ENCODE data around the gene ABTB2. TPM values are rescaled to one million over a fixed set of nuclear protein-coding genes. Genes with fewer than 3 reads are reported as not detected.

ABTB2 gene
- total and polyA plus RNA-seq, 2 of the 8 experiments (the other 6 are each of a cell fraction or from before 2014, with no cell fraction given), result 7.7 to 10.2 TPM

DNA sequence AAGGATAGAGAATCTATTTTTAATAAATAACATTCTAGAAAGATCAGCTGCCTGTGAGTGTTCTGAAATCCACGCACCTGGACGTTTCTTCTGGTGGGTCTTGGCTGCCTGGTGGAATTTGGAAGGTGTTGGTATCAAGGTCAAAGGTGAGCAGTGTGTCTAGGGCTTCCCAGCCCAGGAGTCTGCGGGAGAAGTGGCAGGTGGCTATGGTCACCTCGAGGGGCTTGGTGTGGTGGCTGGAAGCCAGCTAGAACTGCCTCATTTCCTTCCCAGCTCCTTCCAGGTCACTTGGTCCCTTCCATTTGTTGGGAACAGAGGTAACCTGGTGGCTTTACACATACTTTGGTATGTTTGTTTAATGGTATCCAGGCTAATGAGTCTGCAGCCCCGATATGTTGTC lies 210.9 kb downstream of the ABTB2 start:
- no peaks in the 10 kb centered on the region for H3K79me2 ChIP-seq (ENCODE audit: control insufficient read depth in 1 of 2, insufficient read depth in 2 of 2, low read length in 2 of 2)
- no peak overlapping the region for H2BK120ac ChIP-seq (replicated peaks; ENCODE audit: low read depth, low read length)
- no peak overlapping the region for H3K27ac ChIP-seq (ENCODE audit: low read depth, low read length)
- 90% methylated on average over 5 of the region's 5 CpGs; no CpG with 5 or more reads in 1 of the 2 experiments for WGBS, 2 experiments (ENCODE audit: extremely low coverage in 1 of 2, insufficient coverage in 1 of 2, insufficient read length in 1 of 2, insufficient replicate concordance in 2 of 2, low coverage in 1 of 2, low lambda C conversion rate in 2 of 2, missing lambda C conversion rate in 1 of 2)
- no peak overlapping the region for H3K4me2 ChIP-seq (ENCODE audit: insufficient read depth in 1 of 2, low read depth in 2 of 2, low read length in 2 of 2)
- no peak overlapping the region for H2AK5ac ChIP-seq (ENCODE audit: low read depth, low read length)
- H4K8ac ChIP-seq (ENCODE audit: extremely low read depth, insufficient read depth, low read length), result no peak overlapping the region
- no peak overlapping the region for H3K4me3 ChIP-seq (ENCODE audit: extremely low read depth in 1 of 4, insufficient read depth in 2 of 4, low read depth in 3 of 4, low read length in 4 of 4)
- CTCF ChIA-PET (ENCODE audit: partially characterized antibody), result interaction anchor here (1.1 to 5.5 kb wide), 4 partner anchors 9 to 216 kb away, joined by 4 to 42 read pairs (median 5); no protein-coding TSS in a partner anchor
- no peak overlapping the region for H2BK20ac ChIP-seq (ENCODE audit: low read length)
- no peak for FAIRE-seq
- H2BK5ac ChIP-seq (ENCODE audit: low read depth, low read length), result no peak overlapping the region
- H3K18ac ChIP-seq (ENCODE audit: extremely low read depth, low read length), result no peak overlapping the region
- H4K5ac ChIP-seq (ENCODE audit: insufficient read length, low read depth, low read length), result no peak overlapping the region
- no peak overlapping the region for H3K56ac ChIP-seq (replicated peaks; ENCODE audit: insufficient read length, low read depth, low read length)
- H3K9me3 ChIP-seq (ENCODE audit: insufficient read depth in 2 of 2, low read depth in 1 of 2, low read length in 1 of 2), result no peaks in the 10 kb centered on the region
- no peak overlapping the region for H4K91ac ChIP-seq (replicated peaks; ENCODE audit: insufficient read length, low read length)
- peaks cover 2 to 12% of the 10 kb centered on the region in 2 experiments for H4K20me1 ChIP-seq (replicated peaks in 1 of 2; ENCODE audit: control insufficient read depth in 1 of 2, insufficient read depth in 2 of 2, low read length in 2 of 2)
- H3K23ac ChIP-seq (ENCODE audit: insufficient read length), result no peak overlapping the region
- no peaks in the 10 kb centered on the region for H3K23me2 ChIP-seq (ENCODE audit: low read depth, low read length)
- H3K4ac ChIP-seq (replicated peaks; ENCODE audit: insufficient read length, low read depth, low read length), result no peak overlapping the region
- DNase-seq (ENCODE audit: low read depth in 1 of 2, low spot score in 2 of 2), result no peak
- POLR2A ChIA-PET (ENCODE audit: partially characterized antibody), result interaction anchor here (0.7 to 1.0 kb wide), 2 partner anchors 9 to 14 kb away, joined by 3 read pairs; no protein-coding TSS in a partner anchor
- H3K14ac ChIP-seq (ENCODE audit: insufficient read length), result no peak overlapping the region
- H3K27me3 ChIP-seq (replicated peaks in 1 of 4; ENCODE audit: control insufficient read depth in 3 of 4, extremely low read depth in 1 of 4, insufficient read depth in 3 of 4, low read length in 3 of 4), result no peaks in the 10 kb centered on the region
- no peak overlapping the region for H2AFZ ChIP-seq (ENCODE audit: low read length)
- no peak overlapping the region for H3K9ac ChIP-seq (replicated peaks in 1 of 4; ENCODE audit: extremely low read depth in 1 of 4, low read depth in 3 of 4, low read length in 3 of 4)
- no peak overlapping the region for H2BK12ac ChIP-seq (ENCODE audit: low read depth, low read length)
- peaks cover 30 to 69% (median 48%) of the 10 kb centered on the region in 4 experiments for H3K36me3 ChIP-seq (ENCODE audit: control insufficient read depth in 2 of 4, insufficient read depth in 4 of 4, low read length in 3 of 4)
- no peak overlapping the region for H2BK15ac ChIP-seq (ENCODE audit: low read length)
- H3K4me1 ChIP-seq (replicated peaks in 1 of 4; ENCODE audit: control insufficient read depth in 3 of 4, insufficient read depth in 4 of 4, low read length in 3 of 4), result no peaks in the 10 kb centered on the region
- no peaks in the 10 kb centered on the region for H3K79me1 ChIP-seq (ENCODE audit: low read depth, low read length)
- TF ChIP-seq CEBPB (IDR thresholded peaks at IDR 0.05; ENCODE audit: low read depth, low read length), result no peak
- no peak for TF ChIP-seq TAF1 (IDR thresholded peaks at IDR 0.05; ENCODE audit: low read depth, low read length)
- TF ChIP-seq, protein P1, sequence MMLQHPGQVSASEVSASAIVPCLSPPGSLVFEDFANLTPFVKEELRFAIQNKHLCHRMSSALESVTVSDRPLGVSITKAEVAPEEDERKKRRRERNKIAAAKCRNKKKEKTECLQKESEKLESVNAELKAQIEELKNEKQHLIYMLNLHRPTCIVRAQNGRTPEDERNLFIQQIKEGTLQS (IDR thresholded peaks at IDR 0.05; ENCODE audit: insufficient read depth, low read depth, low read length), result no peak
- TF ChIP-seq CTBP2 (IDR thresholded peaks at IDR 0.05; ENCODE audit: borderline replicate concordance, insufficient read depth, insufficient read length, low read length), result no peak
- no peak for TF ChIP-seq KDM5A (IDR thresholded peaks at IDR 0.05; ENCODE audit: low read length)
- TF ChIP-seq, protein P2, sequence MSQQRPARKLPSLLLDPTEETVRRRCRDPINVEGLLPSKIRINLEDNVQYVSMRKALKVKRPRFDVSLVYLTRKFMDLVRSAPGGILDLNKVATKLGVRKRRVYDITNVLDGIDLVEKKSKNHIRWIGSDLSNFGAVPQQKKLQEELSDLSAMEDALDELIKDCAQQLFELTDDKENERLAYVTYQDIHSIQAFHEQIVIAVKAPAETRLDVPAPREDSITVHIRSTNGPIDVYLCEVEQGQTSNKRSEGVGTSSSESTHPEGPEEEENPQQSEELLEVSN (IDR thresholded peaks at IDR 0.05), result no peak
- TF ChIP-seq RFX5 (IDR thresholded peaks at IDR 0.05; ENCODE audit: borderline replicate concordance, low read depth, low read length), result no peak
- no peak for TF ChIP-seq TBP (IDR thresholded peaks at IDR 0.05; ENCODE audit: low read depth, low read length)
- TF ChIP-seq ZNF274 (IDR thresholded peaks at IDR 0.05; ENCODE audit: borderline replicate concordance, extremely low read depth, low read length), result no peak
- TF ChIP-seq SP2 (IDR thresholded peaks at IDR 0.05; ENCODE audit: low read length), result no peak
- no peak for TF ChIP-seq EGR1 (IDR thresholded peaks at IDR 0.05; ENCODE audit: borderline replicate concordance, low read depth, low read length)
- no peak for TF ChIP-seq CREB1 (IDR thresholded peaks at IDR 0.05)
- no peak for TF ChIP-seq JUN (IDR thresholded peaks at IDR 0.05; ENCODE audit: low read depth, low read length)
- TF ChIP-seq HDAC6 (IDR thresholded peaks at IDR 0.05; ENCODE audit: low read depth, low read length), result no peak
